ENCODE measurements around the gene SHANK3.
"Not testable (repeated sequence)": the region's sequence is repeated elsewhere in the genome, so short reads cannot be mapped to it uniquely, and the experiment has no call there.

SHANK3 gene

DNA sequence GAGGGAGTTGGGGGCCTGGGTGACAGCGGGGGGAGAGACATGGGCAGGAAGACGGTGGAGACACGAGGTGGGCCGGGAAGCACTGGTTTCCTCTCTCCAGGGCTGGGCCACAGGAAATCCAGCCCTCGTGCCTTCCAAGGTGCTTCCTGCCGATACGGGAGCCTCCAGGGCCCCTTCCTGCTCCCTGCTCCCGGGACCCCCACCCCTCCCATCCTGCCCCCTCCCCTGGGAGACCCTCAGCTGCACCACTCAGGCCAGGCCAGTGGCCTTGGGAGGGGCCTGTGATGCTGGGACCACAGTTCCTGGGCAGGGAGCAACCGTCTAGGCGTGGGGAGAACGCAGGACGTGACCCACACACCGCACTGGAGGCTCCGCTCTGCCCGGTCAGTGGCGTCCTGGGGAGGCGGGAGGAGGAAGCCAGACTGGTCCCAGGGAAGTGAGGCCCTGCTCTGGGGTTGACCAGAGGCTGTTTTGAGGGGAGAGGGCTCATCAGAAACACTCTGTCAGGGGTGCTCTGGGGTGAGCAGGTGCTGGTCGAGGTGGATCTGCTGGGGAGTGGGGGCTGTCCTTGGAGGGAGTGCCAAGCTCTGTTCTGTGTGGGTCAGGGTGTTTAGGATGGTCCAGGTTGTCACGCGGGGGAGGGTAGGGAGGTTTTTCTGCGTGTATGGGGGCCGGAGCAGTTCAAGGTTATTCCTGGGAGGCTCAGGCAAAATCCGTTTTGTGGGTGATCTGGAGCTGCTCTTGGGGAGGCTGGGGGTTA is at the start of gene SHANK3:
Gene SHANK3, plus strand, starts transcription at position 353 of the 760 bp plus-strand sequence.
- no peak for DNase-seq

DNA sequence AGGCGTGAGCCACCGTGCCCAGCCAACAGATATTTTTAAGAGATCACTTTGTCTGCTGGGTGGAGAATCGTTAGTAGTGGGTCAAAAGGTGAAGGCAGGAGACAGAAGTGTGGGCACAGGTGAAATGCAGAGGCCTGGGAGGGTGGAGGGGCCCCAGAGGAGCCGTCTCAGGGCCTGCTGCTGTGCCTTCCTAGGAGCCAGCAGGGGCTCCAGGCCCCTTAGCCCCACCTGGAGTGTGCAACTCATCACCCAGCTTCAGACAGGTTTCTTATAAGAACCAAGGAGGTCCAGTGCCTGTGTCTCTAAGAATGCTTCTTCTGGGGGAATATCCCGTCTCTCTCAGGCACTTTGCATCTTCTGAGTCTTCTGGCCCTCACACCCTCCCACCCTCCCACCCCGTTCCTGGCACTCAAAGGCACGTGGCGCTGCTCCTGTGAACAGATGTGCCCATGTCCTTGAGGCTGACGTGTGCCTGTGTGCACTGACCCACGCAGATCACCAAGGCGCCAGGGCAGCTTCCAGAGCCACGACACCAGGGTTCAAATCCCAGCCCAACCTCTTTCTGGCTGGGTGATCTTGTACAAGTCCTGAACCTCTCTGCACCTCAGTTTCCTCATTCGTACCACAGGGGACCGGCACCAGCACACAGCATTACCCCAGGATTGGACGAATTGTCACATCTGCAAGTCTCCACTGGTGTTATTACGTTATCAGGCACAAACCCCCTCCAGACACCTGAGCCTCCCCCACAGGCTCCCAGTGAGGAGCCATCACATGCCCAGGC is 48.1 kb upstream of the SHANK3 start:
- DNase-seq: no peak

DNA sequence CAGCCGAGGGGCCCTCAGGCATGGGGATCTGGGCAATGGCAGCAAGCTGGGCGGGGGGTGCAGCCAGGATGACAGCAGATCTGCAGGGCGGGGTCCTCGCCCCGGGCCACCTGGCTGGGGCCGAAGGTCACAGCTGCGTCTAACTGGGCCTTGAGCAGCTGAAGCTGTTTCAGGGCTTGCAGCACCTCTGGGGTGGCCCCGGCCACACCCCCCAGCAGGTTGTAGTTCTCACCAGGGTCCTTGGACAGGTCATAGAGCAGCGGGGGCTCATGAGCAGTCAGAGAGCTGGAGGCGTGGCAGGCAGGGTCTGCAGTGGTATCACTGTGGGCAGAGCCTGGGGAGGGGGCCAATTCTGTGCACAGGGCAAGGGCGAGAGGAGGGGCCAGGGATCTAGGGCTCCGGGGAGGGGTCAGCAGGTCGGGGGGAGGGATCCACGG is 47.5 kb upstream of the SHANK3 start:
- no peak for DNase-seq

DNA sequence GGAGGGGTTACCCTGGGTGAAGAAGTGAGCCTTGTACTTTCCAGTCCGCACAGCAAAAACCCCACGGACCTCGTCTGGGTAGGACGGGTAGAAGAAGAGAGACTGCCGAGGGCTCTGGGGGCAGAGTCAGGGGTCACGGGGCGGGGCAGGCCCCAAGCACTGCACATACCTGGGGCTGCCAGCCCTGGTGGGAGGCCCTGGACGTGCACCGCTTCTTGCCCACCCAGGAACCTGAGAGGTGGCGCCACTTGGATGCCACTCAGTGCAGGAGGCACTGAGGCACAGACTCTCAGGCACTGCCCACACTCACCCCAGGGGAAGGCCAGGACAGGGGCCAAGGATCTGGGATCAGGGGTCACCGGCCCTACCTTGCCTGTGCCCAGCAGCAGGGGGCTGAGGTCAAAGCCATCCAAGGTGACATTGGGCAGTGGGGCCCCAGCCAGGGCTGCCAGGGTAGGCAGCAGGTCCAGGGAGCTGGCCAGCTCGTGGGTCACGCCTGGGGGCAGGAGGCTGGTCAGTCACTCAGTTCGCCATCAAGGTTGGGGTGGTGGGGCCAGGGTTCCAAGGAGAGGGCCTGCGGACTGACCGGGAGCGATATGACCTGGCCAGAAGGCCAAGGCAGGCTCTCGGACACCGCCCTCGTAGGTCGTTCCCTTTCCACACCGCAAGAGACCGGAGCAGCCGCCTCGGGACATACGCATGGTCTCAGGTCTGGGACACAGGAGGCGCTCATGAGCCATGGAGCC is 46.9 kb upstream of the SHANK3 start:
- no peak for DNase-seq

DNA sequence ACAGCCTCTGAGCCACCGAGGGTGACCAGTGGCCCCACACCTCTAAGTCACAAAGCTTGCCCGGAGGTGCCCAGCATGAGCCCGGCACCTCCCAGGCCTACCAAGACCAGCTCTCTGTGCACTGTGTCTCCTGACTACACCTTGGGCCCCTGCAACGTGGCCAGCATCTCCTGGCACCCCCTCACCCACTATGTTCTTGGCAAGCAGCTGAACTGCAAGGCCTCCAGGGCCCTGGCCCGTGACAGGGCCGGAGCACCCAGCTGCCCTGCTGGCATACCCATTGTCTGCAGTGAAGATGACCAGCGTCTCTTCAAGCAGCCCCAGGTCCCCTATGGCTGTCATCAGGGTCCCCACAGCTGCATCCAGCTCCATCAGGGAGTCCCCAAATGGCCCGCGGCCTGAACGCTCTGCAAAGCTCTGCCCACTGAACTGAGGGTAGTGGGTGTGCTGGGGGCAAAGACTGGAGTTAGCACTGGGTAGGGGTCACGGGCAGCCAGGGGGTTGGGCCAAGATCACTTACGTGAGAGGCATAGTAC is 46.2 kb upstream of the SHANK3 start:
- no peak for DNase-seq

DNA sequence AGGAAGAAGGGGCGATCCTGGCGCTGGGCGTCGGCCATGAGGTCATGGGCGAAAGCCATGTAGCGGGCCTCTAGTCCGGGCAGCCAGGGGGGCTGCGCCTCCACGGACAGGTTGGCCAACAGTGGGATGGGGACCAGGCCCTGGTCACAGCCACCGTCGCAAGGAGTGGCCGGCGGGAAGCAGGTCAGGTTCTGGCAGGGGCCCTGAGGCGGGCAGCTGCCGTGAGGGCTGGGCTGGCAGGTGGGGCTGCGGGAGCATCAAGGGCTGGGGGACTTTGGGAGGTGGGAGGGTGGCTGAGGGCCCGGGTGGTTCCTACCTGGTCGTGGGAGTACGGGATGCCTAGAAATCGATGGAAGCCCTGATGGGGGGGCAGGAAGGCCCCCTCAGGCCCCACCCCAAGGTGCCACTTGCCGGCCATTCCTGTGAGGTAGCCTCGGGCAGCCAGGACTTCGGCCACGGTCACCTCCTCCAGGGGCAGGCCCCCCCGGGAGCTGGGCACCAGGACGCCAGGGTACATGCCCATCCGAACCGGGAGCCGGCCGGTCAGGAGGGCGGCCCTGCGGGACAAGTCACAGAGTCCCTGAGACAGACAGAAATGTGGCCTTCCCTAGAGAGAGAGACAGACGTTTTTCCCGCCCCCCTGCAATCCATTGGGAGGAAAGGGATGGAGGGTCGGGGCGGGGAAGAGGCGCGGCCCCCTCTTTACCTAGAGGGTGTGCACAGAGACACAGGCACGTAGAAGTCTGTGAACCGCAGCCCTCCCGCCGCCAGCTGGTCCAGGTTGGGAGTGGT is 45.6 kb upstream of the SHANK3 start:
- DNase-seq: no peak

DNA sequence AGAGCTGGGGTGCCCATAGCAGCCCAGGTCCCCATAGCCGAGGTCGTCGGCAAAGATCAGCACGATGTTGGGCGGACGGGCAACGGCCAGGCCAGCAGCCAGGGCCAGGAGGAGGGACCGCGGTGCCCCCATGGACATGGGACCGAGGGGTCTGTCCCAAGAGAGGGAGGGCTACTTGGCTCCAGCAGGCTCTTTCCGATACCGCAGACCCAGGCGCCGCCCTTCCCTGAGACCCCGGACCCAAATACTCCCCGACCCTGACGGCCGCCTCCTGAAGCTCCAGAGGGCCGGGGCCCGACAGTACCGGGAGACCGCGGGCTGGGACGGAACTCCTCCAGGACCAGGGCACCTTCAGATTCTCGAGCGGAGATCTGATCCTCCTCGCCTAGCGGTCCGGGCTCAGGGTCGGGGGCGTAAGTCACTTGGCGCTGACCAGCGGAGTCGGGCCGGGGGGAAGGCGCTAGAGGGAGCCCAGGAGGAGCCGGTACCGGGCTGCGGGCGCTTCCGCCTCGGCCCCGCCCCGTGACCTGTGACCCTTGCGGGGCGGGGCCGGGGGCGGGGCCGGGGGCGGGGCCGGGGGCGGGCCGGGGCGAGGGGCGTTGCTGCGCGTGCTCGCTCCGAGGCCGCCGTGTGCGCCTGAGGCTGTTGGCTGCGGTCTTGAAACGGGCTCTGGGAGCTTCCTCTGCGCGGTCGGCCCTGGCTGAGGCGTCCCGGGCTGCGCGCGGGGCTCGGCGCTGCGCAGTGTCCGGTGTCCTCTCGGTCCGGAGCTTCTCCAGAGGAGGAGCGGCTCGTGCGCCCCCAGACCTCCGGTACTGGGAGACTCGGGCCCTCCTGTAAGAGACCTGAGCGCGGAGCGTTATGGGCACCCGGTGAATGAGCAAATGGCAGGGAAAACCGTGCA is 44.7 kb upstream of the SHANK3 start, which contains the start of gene ARSA:
Gene ARSA, minus strand, starts transcription at position 511 of the 901 bp plus-strand sequence. Its CDS starts 373 bp downstream, at position 138.
- peak; percentile 72 for DNase-seq

DNA sequence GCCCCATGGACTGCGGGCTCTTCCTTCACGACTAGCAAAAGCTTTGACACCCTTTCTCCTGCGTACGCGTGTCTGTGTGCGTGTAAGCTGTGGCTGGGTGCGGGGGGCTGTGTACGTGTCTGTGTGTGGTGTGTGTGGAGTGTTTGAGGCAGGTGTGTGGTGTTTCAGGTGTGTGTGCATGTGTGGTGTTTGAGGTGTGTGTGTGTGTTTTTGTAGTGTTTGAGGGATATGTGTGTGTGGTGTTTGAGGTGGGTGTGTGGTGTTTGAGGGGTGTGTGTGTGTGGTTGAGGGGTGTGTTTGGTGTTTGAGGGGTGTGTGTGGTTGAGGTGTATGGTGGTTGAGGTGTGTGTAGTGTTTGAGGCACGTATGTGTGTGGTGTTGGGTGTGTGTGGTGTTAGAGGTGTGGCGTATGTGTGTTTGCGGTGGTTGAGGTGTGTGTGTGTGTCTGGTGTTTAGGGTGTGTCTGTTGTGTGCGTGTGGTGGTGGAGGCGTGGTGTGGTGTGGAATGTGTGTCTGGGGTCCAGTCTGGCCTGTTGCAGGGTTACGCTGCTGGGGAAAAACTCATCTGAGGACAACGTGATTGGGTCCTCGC is 44.0 kb upstream of the SHANK3 start:
- DNase-seq: no peak

DNA sequence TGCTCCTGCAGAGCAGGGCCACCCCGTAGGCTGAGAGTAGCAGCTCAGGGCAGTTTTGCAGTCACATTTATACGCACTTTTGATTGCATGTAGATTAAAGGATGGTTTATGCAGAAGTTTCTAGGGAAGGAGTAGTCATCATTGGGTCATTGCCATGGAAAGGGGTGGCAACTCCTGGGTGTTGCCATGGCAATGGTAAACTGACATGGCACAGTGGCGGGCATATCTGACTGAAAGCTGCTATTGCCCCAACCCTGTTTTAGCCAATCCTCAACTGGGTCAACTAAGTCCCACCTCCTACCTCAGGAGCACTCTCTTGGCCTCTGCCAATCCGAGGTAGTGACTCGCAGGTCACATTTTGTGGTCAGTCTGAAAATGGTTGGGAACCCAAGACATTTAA is 42.2 kb upstream of the SHANK3 start:
- no peak for DNase-seq

DNA sequence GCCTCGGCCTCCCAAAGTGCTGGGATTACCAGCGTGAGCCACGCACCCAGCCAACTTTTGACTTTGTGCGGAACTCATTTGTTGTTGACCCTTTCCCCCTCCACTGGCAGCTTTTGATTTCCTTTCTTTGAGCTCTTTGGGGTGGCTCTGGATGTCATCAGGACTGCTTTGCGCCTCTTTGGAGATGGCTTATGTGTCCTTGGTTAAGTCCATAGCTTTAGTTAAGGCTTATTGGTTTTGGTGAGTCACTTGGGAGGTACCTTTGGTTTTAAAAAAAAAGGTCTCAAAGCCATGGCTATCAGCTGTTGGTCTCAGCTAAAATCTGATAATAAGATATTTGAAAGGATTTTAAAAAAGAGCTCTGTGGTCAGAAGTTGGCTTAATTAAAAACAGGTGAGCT is 39.5 kb upstream of the SHANK3 start:
- no peak for DNase-seq

DNA sequence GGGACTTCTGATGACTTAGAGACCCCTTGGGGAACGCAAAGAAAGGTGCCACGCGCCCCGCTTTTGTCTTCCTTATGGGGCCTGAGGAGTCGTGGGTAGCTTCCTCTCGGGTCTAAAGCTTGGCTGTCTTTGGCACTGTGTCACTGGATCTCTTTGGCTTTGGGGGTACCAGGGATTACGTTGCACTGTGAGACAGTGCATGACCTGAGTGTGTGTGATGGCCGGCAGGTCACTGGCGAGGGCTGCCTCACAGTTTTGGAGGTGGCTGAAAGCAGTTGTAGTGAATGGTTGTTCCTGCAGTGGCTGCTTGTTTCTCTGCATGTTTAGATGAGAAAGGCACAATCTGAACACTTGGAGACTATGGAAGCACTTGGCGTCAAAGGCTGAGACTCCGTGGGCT is 38.9 kb upstream of the SHANK3 start:
- DNase-seq: no peak

DNA sequence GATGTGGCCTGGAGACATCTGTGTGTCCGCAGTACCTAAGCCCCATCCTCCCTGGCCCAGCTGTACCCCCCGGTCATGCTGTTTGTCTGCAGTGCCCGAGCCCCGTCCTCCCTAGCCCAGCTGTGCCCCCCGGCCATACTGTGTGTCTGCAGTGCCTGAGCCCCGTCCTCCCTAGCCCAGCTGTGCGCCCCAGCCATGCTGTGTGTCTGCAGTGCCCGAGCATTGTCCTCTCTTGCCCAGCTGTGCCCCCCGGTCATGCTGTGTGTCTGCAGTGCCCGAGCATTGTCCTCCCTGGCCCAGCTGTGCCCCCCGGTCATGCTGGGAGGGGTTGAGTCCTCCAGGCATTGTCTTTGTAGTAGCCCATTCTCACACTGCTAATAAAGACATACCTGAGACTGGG is 37.0 kb upstream of the SHANK3 start:
- DNase-seq: no peak

DNA sequence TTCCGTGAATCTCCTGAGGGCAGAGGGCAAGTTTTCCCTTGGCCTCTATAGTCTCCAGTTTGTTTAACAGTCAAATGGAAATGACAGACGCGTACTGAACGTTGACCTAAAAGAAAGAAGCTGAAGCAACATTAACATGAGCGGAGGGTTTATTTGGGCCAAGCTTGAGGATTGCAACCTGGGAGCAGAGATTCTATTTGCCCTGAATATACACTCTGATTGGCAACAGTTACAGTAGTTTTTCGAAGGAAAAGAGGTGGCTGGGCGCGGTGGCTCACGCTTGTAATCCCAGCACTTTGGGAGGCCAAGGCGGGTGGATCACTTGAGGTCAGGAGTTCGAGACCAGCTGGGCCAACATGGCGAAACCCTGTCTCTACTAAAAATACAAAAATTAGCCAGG is 32.3 kb upstream of the SHANK3 start:
- not testable (repeated sequence) for DNase-seq

DNA sequence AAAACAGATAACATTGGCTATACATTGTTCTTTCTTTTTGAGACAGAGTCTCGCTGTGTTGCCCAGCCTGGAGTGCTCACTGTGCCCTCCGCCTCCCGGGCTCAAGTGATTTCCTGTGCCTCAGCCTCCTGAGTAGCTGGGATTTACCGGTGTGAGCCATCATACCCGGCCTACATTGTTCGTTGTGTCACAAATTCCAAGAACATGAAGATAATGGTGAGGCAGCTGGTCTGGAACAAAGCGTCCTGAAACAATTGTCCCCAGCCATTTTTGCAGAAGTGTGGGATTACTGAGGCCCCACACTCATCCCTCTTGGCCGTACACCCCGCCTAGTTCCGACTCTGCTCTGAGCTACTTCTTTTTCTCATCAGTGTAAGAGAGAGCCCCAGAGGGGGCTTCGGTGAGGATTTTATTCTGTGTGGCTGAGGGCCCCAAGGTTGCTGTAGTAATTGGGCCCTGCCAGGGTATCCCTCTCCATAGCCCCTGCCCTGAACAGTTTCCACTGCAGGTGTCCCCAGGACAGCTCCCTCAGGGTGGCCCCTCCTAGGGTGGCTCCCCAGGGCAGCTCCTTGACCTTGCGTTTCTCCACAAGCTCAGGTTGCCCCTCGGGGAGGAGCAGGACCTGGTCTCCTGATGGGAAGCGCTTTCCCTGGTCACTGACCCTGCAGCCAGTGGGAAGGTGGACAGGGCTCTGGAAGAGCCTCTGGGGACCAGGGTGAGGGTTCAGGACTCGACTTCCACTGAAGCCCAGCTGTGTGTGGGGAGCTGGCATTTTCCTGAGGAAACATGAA is 31.6 kb upstream of the SHANK3 start:
- no peak for DNase-seq

DNA sequence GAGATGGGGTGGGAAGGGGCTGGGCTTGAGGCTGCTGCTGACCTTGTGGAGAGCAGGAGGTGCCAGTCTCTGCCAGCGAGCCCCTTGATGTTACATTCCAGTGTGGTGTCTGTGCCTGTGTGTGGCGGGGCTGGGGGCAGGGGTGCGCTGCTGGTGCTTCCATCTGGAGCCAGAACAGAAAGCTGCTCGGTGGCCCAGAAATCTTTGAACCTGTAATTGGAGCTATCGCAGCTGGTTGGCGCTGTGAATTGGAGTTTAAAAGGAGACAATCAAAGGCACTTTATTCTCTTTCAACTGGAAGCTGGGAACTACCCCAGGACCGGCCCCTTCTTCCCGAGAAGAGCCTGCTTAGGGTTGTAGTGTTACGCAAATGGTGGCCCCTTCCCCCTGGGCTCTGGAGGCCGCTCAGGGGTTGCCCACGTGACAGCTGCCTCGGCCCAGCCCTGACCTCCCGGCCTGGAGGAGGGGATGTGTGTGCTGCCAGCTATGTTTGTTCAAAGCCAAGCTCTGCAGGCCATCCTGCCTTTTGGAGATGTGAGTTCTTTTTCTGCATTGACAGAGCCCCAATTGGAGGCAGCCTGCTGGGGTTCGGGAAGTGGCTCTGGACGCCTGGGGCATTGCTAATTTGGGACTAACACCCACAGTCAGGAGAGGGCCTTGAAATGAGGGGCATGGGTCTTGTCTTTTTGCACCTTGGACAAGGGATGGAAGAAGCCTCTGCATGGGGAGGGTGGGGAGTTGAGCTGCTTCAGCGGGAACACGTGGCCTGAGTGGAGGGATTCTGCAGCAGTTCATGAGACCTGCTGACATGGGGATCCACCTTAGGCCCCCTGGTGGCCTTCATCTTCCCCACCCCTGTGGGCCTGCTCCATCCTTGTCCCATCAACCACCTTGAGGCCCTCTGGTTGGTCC is 30.7 kb upstream of the SHANK3 start:
- DNase-seq: no peak

DNA sequence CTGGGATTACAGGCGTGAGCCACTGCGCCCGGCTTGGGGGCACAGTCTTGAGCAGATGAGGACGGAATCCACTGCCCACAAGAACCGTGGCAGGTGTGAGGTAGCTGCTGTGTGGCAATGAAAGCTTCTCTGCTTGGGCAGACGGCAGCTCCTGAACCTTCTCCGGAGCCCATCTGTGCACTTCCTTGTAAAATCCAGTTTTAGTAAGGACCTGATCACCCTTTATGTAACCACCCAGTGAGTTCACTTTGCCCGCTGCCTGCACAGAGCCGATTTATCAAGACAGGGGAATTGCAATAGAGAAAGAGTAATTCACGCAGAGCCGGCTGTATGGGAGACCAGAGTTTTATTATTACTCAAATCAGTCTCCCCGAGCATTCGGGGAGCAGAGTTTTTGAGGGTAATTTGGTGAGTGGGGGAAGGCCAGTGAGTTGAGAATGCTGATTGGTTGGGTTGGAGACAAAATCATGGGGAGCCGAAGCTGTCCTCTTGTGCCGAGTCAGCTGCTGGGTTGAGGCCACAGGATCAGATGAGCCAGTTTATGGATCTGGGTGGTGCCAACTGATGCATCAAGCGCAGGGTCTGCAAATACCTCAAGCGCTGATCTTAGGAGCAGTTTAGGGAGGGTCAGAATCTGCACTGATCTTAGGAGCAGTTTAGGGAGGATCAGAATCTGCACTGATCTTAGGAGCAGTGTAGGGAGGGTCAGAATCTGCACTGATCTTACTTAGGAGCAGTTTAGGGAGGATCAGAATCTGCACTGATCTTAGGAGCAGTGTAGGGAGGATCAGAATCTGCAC is 29.4 kb upstream of the SHANK3 start:
- not testable (repeated sequence) for DNase-seq

DNA sequence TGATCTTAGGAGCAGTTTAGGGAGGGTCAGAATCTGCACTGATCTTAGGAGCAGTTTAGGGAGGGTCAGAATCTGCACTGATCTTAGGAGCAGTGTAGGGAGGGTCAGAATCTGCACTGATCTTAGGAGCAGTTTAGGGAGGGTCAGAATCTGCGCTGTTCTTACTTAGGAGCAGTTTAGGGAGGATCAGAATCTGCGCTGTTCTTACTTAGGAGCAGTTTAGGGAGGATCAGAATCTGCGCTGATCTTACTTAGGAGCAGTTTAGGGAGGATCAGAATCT is 28.9 kb upstream of the SHANK3 start:
- DNase-seq: not testable (repeated sequence)

DNA sequence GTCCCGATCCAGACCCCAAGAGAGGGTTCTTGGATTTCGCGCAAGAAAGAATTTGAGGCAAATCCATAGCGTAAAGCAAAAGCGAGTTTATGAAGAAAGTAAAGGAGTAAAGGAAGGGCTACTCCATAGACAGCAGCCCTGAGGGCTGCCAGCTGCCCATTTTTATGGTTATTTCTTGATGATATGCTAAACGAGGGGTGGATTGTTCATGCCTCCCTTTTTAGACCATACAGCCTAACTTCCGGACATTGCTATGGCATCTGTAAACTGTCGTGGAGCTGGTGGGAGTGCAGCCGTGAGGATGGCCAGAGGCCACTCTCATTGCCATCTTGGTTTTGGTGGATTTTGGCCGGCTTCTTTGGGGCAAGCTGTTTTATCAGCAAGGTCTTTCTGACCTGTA is 19.4 kb upstream of the SHANK3 start:
- no peak for DNase-seq

Measured in activated effector memory CD4-positive, alpha-beta T cell treated with Interleukin-2 at 50 U/mL for 16 hours (primary cell).